Thyroid gland (tissue), 4 donors: ENCODE measurements around the gene FGD5.

Source experiments
- POLR2A ChIP-seq, 2 donors: fragments of 450-650 bp; IDR thresholded peaks; one replicate each; pipeline ENCODE4 v1.6.1; 2017; ENCODE audit warnings: antibody characterized with exemption in 2 of 2, mild to moderate bottlenecking in 2 of 2, moderate library complexity in 1 of 2
- TF ChIP-seq, protein P1 (sequence below), 6 experiments: fragments of 200-600 bp in 3 of 6; fragments of 450-650 bp in 3 of 6; sonication (generic) in 3 of 6; IDR thresholded peaks; one replicate each; pipeline ENCODE4 v1.5.1; 2016 to 2019; ENCODE audit warnings: antibody characterized with exemption in 6 of 6, mild to moderate bottlenecking in 2 of 6, inconsistent platforms in 1 of 6, moderate library complexity in 1 of 6

DNA sequence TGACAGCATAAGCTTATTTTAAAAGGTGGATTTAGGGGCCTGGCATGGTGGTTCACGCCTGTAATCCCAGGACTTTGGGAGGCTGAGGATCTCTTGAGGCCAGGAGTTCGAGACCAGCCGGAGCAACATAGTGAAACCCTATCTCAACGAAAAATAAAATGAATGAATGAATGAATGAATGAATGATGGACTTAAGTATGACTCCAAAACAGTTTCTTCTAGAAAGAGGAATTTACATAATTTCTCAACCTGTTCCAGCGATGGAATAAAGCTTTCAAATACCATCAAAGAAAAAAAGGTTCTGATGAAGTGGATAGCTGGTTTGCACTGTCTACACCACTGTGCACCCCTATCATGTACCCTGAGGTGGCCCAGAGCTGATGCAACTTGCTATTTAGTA lies 108.5 kb downstream of the FGD5 start:
- TF ChIP-seq, protein P1, sequence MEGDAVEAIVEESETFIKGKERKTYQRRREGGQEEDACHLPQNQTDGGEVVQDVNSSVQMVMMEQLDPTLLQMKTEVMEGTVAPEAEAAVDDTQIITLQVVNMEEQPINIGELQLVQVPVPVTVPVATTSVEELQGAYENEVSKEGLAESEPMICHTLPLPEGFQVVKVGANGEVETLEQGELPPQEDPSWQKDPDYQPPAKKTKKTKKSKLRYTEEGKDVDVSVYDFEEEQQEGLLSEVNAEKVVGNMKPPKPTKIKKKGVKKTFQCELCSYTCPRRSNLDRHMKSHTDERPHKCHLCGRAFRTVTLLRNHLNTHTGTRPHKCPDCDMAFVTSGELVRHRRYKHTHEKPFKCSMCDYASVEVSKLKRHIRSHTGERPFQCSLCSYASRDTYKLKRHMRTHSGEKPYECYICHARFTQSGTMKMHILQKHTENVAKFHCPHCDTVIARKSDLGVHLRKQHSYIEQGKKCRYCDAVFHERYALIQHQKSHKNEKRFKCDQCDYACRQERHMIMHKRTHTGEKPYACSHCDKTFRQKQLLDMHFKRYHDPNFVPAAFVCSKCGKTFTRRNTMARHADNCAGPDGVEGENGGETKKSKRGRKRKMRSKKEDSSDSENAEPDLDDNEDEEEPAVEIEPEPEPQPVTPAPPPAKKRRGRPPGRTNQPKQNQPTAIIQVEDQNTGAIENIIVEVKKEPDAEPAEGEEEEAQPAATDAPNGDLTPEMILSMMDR (IDR thresholded peaks at IDR 0.05), result no peak
- TF ChIP-seq POLR2A (IDR thresholded peaks at IDR 0.05), result no peak
